Hepatic stellate cell (primary cell): Measurements from ENCODE around the gene RBM12.

Experiments used
- DNase-seq: peaks from one replicate; pipeline ENCODE4 v3.0.0; 2011; ENCODE audit warnings: low spot score

RBM12 gene

DNA sequence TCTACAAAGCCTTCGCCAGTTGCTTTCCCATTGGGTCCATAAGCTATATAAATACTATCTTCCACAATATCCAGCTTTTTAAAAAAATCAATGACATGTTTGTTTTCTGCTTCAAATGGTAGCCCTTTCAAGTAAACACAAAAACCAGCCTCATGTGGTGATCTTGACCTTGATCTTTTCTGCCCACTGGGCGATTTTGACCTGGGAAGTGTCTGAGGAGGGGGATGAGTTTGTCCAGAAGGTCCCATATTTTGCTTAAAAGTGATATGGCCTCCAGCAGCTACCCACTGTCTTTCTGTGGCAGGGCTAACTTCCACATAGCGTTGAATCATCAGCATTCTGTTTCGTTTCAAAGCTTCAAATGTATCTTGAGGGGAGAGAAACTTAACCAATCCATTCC is 10.8 kb downstream of the RBM12 start:
- DNase-seq, result no peak

- DNase-seq, result no peak
These were observed 11.3 kb downstream of the RBM12 start for GRCh38 chr20:35653430-35653734.

- DNase-seq, result no peak
These were observed 11.9 kb downstream of the RBM12 start for GRCh38 chr20:35652641-35653429.

- DNase-seq, result no peak
These were observed 12.7 kb downstream of the RBM12 start for GRCh38 chr20:35651958-35652357.

- DNase-seq, result no peak
These were observed 14.1 kb downstream of the RBM12 start for GRCh38 chr20:35650632-35651031.

DNA sequence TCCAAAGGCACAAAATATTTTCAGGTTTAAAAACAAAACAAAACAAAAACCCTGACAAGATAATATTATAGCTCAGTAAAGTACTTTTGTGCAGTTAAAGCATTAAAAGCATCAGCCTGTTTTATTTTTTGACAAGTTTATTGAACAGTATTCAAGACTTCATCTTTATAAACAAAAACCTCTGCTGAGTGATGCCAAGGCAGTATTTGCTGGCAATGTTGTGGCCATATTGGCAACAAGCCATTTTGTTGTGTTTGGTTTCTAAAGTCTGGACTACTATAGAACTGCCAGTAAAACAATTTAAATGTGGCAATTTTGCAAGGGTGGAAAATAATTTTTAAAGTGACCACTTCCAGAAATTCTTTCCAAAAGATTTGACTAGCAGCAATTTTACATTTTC is 15.9 kb downstream of the RBM12 start:
- DNase-seq, result no peak

- DNase-seq, result no peak
These were observed 19.9 kb downstream of the RBM12 start for GRCh38 chr20:35644806-35645205.

DNA sequence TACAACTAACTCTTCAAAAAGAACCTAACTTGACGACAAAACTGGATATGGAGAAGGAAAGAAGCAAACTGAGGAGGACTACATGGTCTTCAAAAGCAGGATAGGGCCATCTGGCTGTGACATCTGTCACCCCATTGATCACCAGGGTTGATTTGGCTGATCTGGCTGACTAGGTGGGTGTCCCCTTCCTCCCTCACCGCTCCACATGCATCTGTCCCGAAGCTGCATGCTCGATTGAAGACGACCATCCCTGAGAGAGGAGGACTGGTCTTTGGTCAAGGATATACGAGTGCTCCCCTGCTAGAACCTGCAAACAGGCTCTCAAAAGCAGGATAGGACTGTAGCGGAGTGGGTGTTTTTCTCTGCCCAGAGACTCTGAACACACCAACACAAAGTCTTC is 21.7 kb downstream of the RBM12 start:
- DNase-seq, result no peak

GRCh38 chr20:35641743-35642142 is 23.0 kb downstream of the RBM12 start:
- no peak for DNase-seq

- no peak for DNase-seq
These were observed 24.0 kb downstream of the RBM12 start for GRCh38 chr20:35640724-35641123.

- DNase-seq, result no peak
These were observed 25.9 kb downstream of the RBM12 start for GRCh38 chr20:35638751-35639150.

- DNase-seq, result no peak
These were observed 27.4 kb downstream of the RBM12 start for GRCh38 chr20:35637276-35637675.

- DNase-seq, result no peak
These were observed 28.6 kb downstream of the RBM12 start for GRCh38 chr20:35636095-35636494.

GRCh38 chr20:35635652-35636051 is 29.0 kb downstream of the RBM12 start:
- no peak for DNase-seq

- no peak for DNase-seq
These were observed 32.1 kb downstream of the RBM12 start for GRCh38 chr20:35632539-35633115.

GRCh38 chr20:35630636-35631035 is 34.1 kb downstream of the RBM12 start:
- no peak for DNase-seq

DNA sequence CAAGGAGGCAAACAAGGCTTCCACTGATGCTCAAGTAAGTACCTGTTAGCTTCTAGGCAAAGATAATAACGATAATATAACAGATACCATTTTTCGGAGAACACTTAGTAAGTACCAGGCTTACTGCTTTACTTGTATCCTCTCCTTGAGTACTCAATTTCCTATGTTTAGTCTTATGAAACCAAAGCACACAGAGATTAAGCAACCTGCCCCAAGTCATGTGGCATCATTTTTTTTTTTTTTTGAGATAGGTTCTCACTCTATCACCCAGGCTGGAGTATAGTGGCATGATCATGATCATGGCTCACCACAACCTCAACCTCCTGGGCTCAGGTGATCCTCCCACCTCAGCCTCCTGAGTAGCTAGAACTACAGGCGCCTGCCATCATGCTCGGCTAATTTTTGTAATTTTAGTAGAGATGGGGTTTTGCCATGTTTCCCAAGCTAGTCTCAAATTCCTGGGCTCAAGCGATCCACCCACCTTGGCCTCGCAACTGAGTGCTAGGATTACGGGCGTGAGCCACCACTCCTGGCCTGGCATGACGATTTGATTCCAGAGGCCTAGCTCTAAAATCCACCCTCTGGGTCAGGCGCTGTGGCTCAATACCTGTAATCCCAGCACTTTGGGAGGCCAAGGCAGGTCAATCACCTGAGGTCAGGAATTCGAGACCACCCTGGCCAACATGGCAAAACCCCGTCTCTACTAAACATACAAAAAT is 35.1 kb downstream of the RBM12 start:
- no peak for DNase-seq

DNA sequence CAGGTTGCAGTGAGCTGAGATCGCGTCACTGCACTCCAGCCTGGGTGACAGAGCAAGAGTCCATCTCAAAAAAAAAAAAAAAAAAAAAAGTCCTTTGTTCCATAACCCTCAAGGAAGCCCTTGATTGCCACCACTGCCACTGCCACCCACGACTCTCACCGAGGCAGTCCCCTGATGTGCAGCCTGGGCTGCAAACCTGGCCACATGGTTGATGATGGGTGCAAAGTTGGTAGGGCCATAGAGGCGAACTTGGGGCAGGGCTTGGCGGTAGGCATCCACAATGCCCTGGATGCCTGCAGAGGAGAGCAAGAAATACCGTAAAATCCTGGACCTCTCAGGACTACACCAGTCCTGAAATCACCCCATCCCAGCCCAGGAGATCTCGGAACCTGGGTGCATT is 37.6 kb downstream of the RBM12 start:
- DNase-seq, result no peak

DNA sequence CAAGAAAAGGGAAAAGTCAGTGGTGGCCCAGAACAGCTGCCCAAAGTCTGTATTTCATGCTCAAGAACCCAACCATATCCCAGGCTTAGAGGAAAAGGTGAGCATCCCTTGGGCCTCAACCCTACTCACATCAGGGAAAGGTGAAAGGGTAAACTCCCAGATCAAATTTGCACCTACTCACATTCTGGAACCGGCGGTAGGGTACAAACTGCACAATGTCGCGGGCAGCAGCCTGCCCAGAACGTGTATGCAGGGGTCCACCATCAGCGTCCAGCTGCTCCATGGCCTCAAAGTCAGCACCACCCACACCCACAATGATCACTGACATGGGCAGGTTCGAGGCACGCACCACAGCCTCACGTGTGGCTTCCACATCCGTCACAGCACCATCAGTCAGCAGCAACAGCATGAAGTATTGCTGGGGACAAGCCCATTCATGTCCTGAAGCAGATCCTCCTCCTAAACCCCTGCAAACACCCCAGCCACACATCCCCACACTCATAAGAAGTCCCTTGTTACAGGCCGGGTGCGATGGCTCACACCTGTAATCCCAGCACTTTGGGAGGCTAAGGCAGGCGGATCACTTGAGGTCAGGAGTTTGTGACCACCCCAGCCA is 38.2 kb downstream of the RBM12 start:
- DNase-seq, result no peak

DNA sequence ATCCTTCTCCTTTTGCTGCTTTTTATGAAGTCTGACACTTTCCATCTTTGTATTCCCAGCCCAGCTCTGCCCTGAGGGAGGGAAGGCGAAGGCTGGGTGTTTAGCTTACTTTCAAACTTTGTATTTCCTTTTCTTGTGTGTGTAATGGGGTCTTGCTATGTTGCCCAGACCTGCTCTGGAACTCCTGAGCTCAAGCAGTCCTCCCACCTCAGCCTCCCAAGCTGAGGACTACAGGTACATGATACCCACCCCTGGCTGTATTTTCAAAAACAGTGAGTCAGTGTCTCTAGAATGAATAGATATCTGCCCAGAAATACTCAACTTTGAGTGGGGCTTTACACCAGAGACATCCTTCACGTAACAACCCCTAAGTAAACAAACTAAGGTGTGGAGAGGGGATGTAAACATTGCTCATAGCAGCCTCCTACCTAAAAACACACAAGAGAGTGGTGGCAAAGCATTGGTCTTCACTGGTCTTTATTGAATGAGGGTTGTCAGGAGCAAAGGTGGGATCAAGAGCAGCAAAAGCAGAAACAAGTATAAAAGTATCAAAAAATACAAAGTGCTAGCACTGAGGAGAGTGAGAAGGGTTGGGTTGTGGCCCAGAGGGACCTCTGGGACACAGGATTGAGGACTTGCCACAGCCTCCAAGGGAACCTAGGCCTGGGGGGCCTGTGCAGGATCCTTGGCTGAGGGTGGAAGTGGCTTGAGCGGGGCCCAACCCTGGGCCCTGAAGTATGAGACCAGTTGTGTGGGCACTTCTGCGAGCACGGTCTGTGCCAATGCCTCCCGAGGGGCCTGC is 38.9 kb downstream of the RBM12 start:
- DNase-seq, result no peak

DNA sequence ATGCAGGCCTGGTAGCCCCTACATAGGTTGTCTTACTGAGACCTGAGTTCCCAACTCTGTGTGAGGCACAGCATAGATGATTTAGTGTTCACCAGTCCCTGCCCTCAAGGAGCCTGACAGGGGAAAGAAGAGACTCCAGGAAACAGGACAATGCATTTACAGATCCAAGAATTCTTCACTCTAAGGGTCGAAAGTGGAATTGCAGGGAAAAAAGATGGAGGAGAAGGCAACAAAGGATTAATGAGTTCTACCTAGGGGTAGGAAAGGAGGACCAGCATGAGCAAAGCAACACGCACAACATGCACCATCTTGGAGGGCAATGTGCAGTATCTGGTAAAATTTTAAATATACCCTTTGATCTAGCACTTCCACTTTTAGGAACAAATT is 43.1 kb downstream of the RBM12 start:
- DNase-seq, result no peak

- DNase-seq, result no peak
These were observed 43.7 kb downstream of the RBM12 start for GRCh38 chr20:35620818-35621559.
